ENCODE data around the gene POTEF. TPM values are rescaled to one million over a fixed set of nuclear protein-coding genes. Genes with fewer than 3 reads are reported as not detected.
A peak's percentile ranks its signal among the peaks of the same experiment; 100 is the strongest.
"Not testable (repeated sequence)": the region's sequence is repeated elsewhere in the genome, so short reads cannot be mapped to it uniquely, and the experiment has no call there.

POTEF gene
- total RNA-seq, 2 donors from 2014 or later = not detected

GRCh38 chr2:130143266-130144039 lies 14.4 kb upstream of the POTEF start:
- H3K4me3 Mint-ChIP-seq = peak overlapping the region; percentile 66
- not testable (repeated sequence) for H3K9me3 Mint-ChIP-seq; DNase-seq (ENCODE audit: low spot score); H3K36me3 Mint-ChIP-seq
- peaks cover 9 to 10% of the 10 kb centered on the region in 2 donors for H3K4me1 Mint-ChIP-seq (ENCODE audit: low read depth in 2 of 2)
- peak; percentile 44 to 64 for ATAC-seq
- peaks cover 8 to 15% of the 10 kb centered on the region in 2 donors for H3K27me3 Mint-ChIP-seq
- H3K27ac Mint-ChIP-seq = peak overlapping the region in 1 of 2 donors; percentile 77

GRCh38 chr2:130142396-130143265 lies 13.6 kb upstream of the POTEF start:
- ATAC-seq = peak in 1 of 2 donors; percentile 21
- DNase-seq (ENCODE audit: low spot score); H3K36me3 Mint-ChIP-seq; H3K4me1 Mint-ChIP-seq (ENCODE audit: low read depth in 2 of 2); H3K9me3 Mint-ChIP-seq: not testable (repeated sequence)
- Mint-ChIP-seq H3K27me3 (peaks cover 8 to 15% of the 10 kb centered on the region in 2 donors), H3K4me3 (peak overlapping the region; percentile 66), H3K27ac (peak overlapping the region in 1 of 2 donors; percentile 77)

GRCh38 chr2:130141645-130142370 lies 12.8 kb upstream of the POTEF start:
- H3K36me3 Mint-ChIP-seq; H3K27ac Mint-ChIP-seq; ATAC-seq; H3K4me1 Mint-ChIP-seq (ENCODE audit: low read depth in 2 of 2); H3K9me3 Mint-ChIP-seq; H3K4me3 Mint-ChIP-seq; DNase-seq (ENCODE audit: low spot score): not testable (repeated sequence)
- peaks cover 8 to 13% of the 10 kb centered on the region in 2 donors for H3K27me3 Mint-ChIP-seq

- H3K36me3 Mint-ChIP-seq; H3K9me3 Mint-ChIP-seq; H3K4me1 Mint-ChIP-seq (ENCODE audit: low read depth in 2 of 2); H3K27me3 Mint-ChIP-seq; ATAC-seq; H3K27ac Mint-ChIP-seq; H3K4me3 Mint-ChIP-seq; DNase-seq (ENCODE audit: low spot score): not testable (repeated sequence)
Measured at GRCh38 chr2:130141002-130141401, 12.0 kb upstream of the POTEF start.

GRCh38 chr2:130140516-130140915 lies 11.5 kb upstream of the POTEF start:
- DNase-seq (ENCODE audit: low spot score); H3K4me3 Mint-ChIP-seq; H3K27me3 Mint-ChIP-seq; H3K36me3 Mint-ChIP-seq; ATAC-seq; H3K9me3 Mint-ChIP-seq; H3K27ac Mint-ChIP-seq; H3K4me1 Mint-ChIP-seq (ENCODE audit: low read depth in 2 of 2): not testable (repeated sequence)

GRCh38 chr2:130139331-130140280 lies 10.6 kb upstream of the POTEF start:
- ATAC-seq = not testable (repeated sequence)

GRCh38 chr2:130138841-130139251 lies 9.8 kb upstream of the POTEF start:
- not testable (repeated sequence) for H3K27ac Mint-ChIP-seq; H3K4me1 Mint-ChIP-seq (ENCODE audit: low read depth in 2 of 2); H3K9me3 Mint-ChIP-seq; H3K36me3 Mint-ChIP-seq; ATAC-seq; H3K27me3 Mint-ChIP-seq; DNase-seq (ENCODE audit: low spot score); H3K4me3 Mint-ChIP-seq

More at GRCh38 chr2:130139331-130140280, 10.6 kb upstream of the POTEF start:
- not testable (repeated sequence) for H3K27ac Mint-ChIP-seq; H3K27me3 Mint-ChIP-seq; DNase-seq (ENCODE audit: low spot score); H3K36me3 Mint-ChIP-seq; H3K9me3 Mint-ChIP-seq; H3K4me1 Mint-ChIP-seq (ENCODE audit: low read depth in 2 of 2); H3K4me3 Mint-ChIP-seq

- not testable (repeated sequence) for H3K36me3 Mint-ChIP-seq; ATAC-seq; DNase-seq (ENCODE audit: low spot score); H3K9me3 Mint-ChIP-seq; H3K4me1 Mint-ChIP-seq (ENCODE audit: low read depth in 2 of 2); H3K27ac Mint-ChIP-seq; H3K27me3 Mint-ChIP-seq; H3K4me3 Mint-ChIP-seq
Measured at GRCh38 chr2:130138326-130138725, 9.3 kb upstream of the POTEF start.

GRCh38 chr2:130137118-130137517 lies 8.1 kb upstream of the POTEF start:
- H3K4me1 Mint-ChIP-seq (ENCODE audit: low read depth in 2 of 2); H3K27ac Mint-ChIP-seq; DNase-seq (ENCODE audit: low spot score); ATAC-seq; H3K36me3 Mint-ChIP-seq; H3K4me3 Mint-ChIP-seq; H3K9me3 Mint-ChIP-seq: not testable (repeated sequence)
- peaks cover 8 to 10% of the 10 kb centered on the region in 2 donors for H3K27me3 Mint-ChIP-seq

GRCh38 chr2:130136546-130136945 lies 7.5 kb upstream of the POTEF start:
- not testable (repeated sequence) for H3K9me3 Mint-ChIP-seq; H3K4me3 Mint-ChIP-seq; ATAC-seq; H3K36me3 Mint-ChIP-seq; DNase-seq (ENCODE audit: low spot score); H3K4me1 Mint-ChIP-seq (ENCODE audit: low read depth in 2 of 2); H3K27ac Mint-ChIP-seq
- peaks cover 11 to 15% of the 10 kb centered on the region in 2 donors for H3K27me3 Mint-ChIP-seq

- H3K36me3 Mint-ChIP-seq = no peaks in the 10 kb centered on the region
- H3K27me3 Mint-ChIP-seq = peaks cover 11 to 15% of the 10 kb centered on the region in 2 donors
- DNase-seq (ENCODE audit: low spot score) (no peak), ATAC-seq (no peak)
- no peaks in the 10 kb centered on the region for H3K9me3 Mint-ChIP-seq
- H3K4me1 Mint-ChIP-seq (ENCODE audit: low read depth in 2 of 2) = no peaks in the 10 kb centered on the region
- H3K4me3 Mint-ChIP-seq = no peak overlapping the region
- H3K27ac Mint-ChIP-seq = no peak overlapping the region
Measured at GRCh38 chr2:130135692-130136541, 6.9 kb upstream of the POTEF start.

GRCh38 chr2:130128464-130128863 lies 558 bp downstream of the POTEF start:
- DNase-seq (ENCODE audit: low spot score); H3K36me3 Mint-ChIP-seq; H3K4me3 Mint-ChIP-seq; H3K4me1 Mint-ChIP-seq (ENCODE audit: low read depth in 2 of 2); H3K9me3 Mint-ChIP-seq; H3K27ac Mint-ChIP-seq: not testable (repeated sequence)
- ATAC-seq = peak; percentile 20 to 43
- H3K27me3 Mint-ChIP-seq = peaks cover 9 to 15% of the 10 kb centered on the region in 2 donors

Data from natural killer cell treated with Interleukin-12 subunit alpha and Interleukin-12 subunit beta and Interleukin-15 and Interleukin-18, amount 100 ng/mL, for 72 hours (primary cell).